H9 (cell line): ENCODE measurements around the gene NOL9. TPM values are rescaled to one million over a fixed set of nuclear protein-coding genes. Genes with fewer than 3 reads are reported as not detected.
"Not testable (repeated sequence)": the region's sequence is repeated elsewhere in the genome, so short reads cannot be mapped to it uniquely, and the experiment has no call there.

ENCODE experiments used
- DNase-seq: peaks from one replicate; pipeline ENCODE4 v3.0.0-alpha.2; 2017
- H2AFZ ChIP-seq: one replicate; pipeline ENCODE4 v1.6.1; 2013; ENCODE audit warnings: mild to moderate bottlenecking, low read length, control low read depth, moderate library complexity
- H2AK5ac ChIP-seq: 2 replicates; pipeline ENCODE4 v1.6.1; 2013; ENCODE audit warnings: low read length, control low read depth, mixed read lengths; ENCODE audit not compliant: insufficient read length
- H2BK120ac ChIP-seq: one replicate; pipeline ENCODE4 v1.6.1; 2013; ENCODE audit warnings: low read depth, mild to moderate bottlenecking, low read length, control low read depth, inconsistent platforms; ENCODE audit not compliant: poor library complexity, severe bottlenecking
- H2BK12ac ChIP-seq: 2 replicates; pipeline ENCODE4 v1.6.1; 2013; ENCODE audit warnings: low read length, control low read depth, mixed read lengths, low read depth; ENCODE audit not compliant: insufficient read length
- H2BK15ac ChIP-seq: 2 replicates; pipeline ENCODE4 v1.6.1; 2013; ENCODE audit warnings: low read depth, low read length, control low read depth
- H2BK20ac ChIP-seq: one replicate; pipeline ENCODE4 v1.6.1; 2013; ENCODE audit warnings: low read depth, mild to moderate bottlenecking, low read length, control low read depth, inconsistent platforms; ENCODE audit not compliant: poor library complexity, severe bottlenecking
- H2BK5ac ChIP-seq: 2 replicates; pipeline ENCODE4 v1.6.1; 2013; ENCODE audit warnings: low read length, control low read depth, mixed read lengths; ENCODE audit not compliant: insufficient read length
- H3K14ac ChIP-seq: 2 replicates; pipeline ENCODE4 v1.6.1; 2013; ENCODE audit warnings: low read length, control low read depth; ENCODE audit not compliant: insufficient read depth
- H3K18ac ChIP-seq: 2 replicates; pipeline ENCODE4 v1.6.1; 2013; ENCODE audit warnings: low read depth, mild to moderate bottlenecking, mixed read lengths, low read length, control low read depth; ENCODE audit not compliant: insufficient read length
- H3K23ac ChIP-seq: 2 replicates; pipeline ENCODE4 v1.6.1; 2013; ENCODE audit warnings: low read length, control low read depth, mixed read lengths, low read depth; ENCODE audit not compliant: insufficient read length
- H3K23me2 ChIP-seq: 2 replicates; pipeline ENCODE4 v1.6.1; 2013; ENCODE audit warnings: low read depth, mild to moderate bottlenecking, mixed read lengths, low read length, control low read depth; ENCODE audit not compliant: insufficient read length, poor library complexity, severe bottlenecking
- H3K27ac ChIP-seq: 2 replicates; pipeline ENCODE4 v1.5.1; 2013; ENCODE audit warnings: low read length, control low read depth, mixed read lengths, low read depth; ENCODE audit not compliant: insufficient read length
- H3K27me3 ChIP-seq: 2 replicates; pipeline ENCODE4 v1.6.1; 2013; ENCODE audit warnings: low read length, control low read depth, inconsistent platforms; ENCODE audit not compliant: insufficient read depth
- H3K4ac ChIP-seq: 2 replicates; pipeline ENCODE4 v1.6.1; 2013; ENCODE audit warnings: low read depth, mild to moderate bottlenecking, control low read depth, inconsistent platforms, low read length, moderate library complexity
- H3K4me1 ChIP-seq: 2 replicates; pipeline ENCODE4 v1.6.1; 2013; ENCODE audit warnings: low read length, control low read depth, inconsistent platforms; ENCODE audit not compliant: insufficient read depth
- H3K4me2 ChIP-seq: 2 replicates; pipeline ENCODE4 v1.6.1; 2013; ENCODE audit warnings: low read length, control low read depth, mixed read lengths; ENCODE audit not compliant: insufficient read length, insufficient read depth
- H3K56ac ChIP-seq: 2 replicates; pipeline ENCODE4 v1.6.1; 2013; ENCODE audit warnings: low read depth, mild to moderate bottlenecking, mixed read lengths, low read length, control low read depth; ENCODE audit not compliant: insufficient read length
- H3K79me1 ChIP-seq: 2 replicates; pipeline ENCODE4 v1.6.1; 2013; ENCODE audit warnings: low read depth, mild to moderate bottlenecking, moderate library complexity, low read length, control low read depth, inconsistent platforms; ENCODE audit not compliant: insufficient read depth, poor library complexity, severe bottlenecking
- H3K79me2 ChIP-seq: 2 replicates; pipeline ENCODE4 v1.6.1; 2013; ENCODE audit warnings: low read length, control low read depth, inconsistent platforms; ENCODE audit not compliant: insufficient read depth
- H3K9ac ChIP-seq: 2 replicates; pipeline ENCODE4 v1.6.1; 2013; ENCODE audit warnings: low read length, control low read depth, mixed read lengths; ENCODE audit not compliant: insufficient read length; ENCODE audit errors: extremely low read depth
- H3K9me3 ChIP-seq: one replicate; pipeline ENCODE4 v1.6.1; 2013; ENCODE audit warnings: low read depth, low read length, inconsistent platforms; ENCODE audit not compliant: control insufficient read depth
- H3T11ph ChIP-seq: one replicate; pipeline ENCODE4 v1.6.1; 2013; ENCODE audit warnings: mild to moderate bottlenecking, low read length, control low read depth, inconsistent platforms
- H4K20me1 ChIP-seq: one replicate; pipeline ENCODE4 v1.6.1; 2013; ENCODE audit not compliant: control insufficient read depth, insufficient read length, insufficient read depth
- H4K5ac ChIP-seq: 2 replicates; pipeline ENCODE4 v1.6.1; 2013; ENCODE audit warnings: low read depth, mild to moderate bottlenecking, mixed read lengths, low read length, control low read depth; ENCODE audit not compliant: insufficient read length
- H4K8ac ChIP-seq: replicated peaks from 2 replicates; pipeline ENCODE4 v1.6.1; 2013; ENCODE audit warnings: low read length, control low read depth, mixed read lengths, low read depth; ENCODE audit not compliant: insufficient read length
- H4K91ac ChIP-seq: 2 replicates; pipeline ENCODE4 v1.6.1; 2013; ENCODE audit warnings: low read depth, mild to moderate bottlenecking, moderate library complexity, mixed read lengths, low read length, control low read depth; ENCODE audit not compliant: insufficient read length
- H3K27ac Mint-ChIP-seq, 3 experiments: 2 replicates in 2 of 3; 3 replicates in 1 of 3; pipeline ENCODE4 v1.8.0; 2020 to 2021; ENCODE audit warnings: mixed read lengths in 3 of 3, mild to moderate bottlenecking in 1 of 3, moderate library complexity in 1 of 3
- H3K27me3 Mint-ChIP-seq: 2 replicates; pipeline ENCODE4 v1.8.0; 2021; ENCODE audit warnings: low read depth, mild to moderate bottlenecking, moderate library complexity, mixed read lengths
- H3K36me3 Mint-ChIP-seq, 3 experiments: 2 replicates in 2 of 3; 3 replicates in 1 of 3; pipeline ENCODE4 v1.8.0; 2020 to 2021; ENCODE audit warnings: low read depth in 3 of 3, mixed read lengths in 3 of 3; ENCODE audit not compliant: insufficient read depth in 1 of 3
- H3K4me1 Mint-ChIP-seq, 2 experiments: 2 replicates each; pipeline ENCODE4 v1.8.0; 2020; ENCODE audit warnings: mixed read lengths in 2 of 2
- H3K4me3 Mint-ChIP-seq, 2 experiments: 2 replicates in 1 of 2; 3 replicates in 1 of 2; pipeline ENCODE4 v1.8.0; 2020 to 2021; ENCODE audit warnings: mild to moderate bottlenecking in 2 of 2, mixed read lengths in 2 of 2, moderate library complexity in 1 of 2
- H3K9me3 Mint-ChIP-seq, 2 experiments: 2 replicates in 1 of 2; 3 replicates in 1 of 2; pipeline ENCODE4 v1.8.0; 2020; ENCODE audit warnings: mild to moderate bottlenecking in 2 of 2, mixed read lengths in 2 of 2, moderate library complexity in 1 of 2
- WGBS: extraction: QIAGEN DNeasy Blood & Tissue Kit; methylation state at CpG from one replicate; pipeline ENCODE4 v1.1.7; 2013; ENCODE audit warnings: missing lambda C conversion rate, low lambda C conversion rate, mixed read lengths; ENCODE audit not compliant: insufficient read length; ENCODE audit errors: extremely low coverage; 5-methylcytosine and 5-hydroxymethylcytosine counted together
- total RNA-seq: library from RNA; stranded (reverse); gene quantifications from 2 replicates; pipeline ENCODE4 v1.2.1, GENCODE V29; 2021
- TF ChIP-seq, protein P1 (sequence below): fragments of 200-600 bp; sonication (generic); conservative IDR thresholded peaks from 3 replicates; pipeline ENCODE4 v1.8.0; 2021; ENCODE audit warnings: antibody characterized with exemption, mild to moderate bottlenecking

Gene NOL9
- total RNA-seq, 1 experiment from 2014 or later: 50.4 TPM

- Histone ChIP-seq H3K27me3 (no peaks in the 10 kb centered on the region), H2BK120ac (no peak overlapping the region), H3K23me2 (peaks cover 22% of the 10 kb centered on the region), H3K27ac (no peak overlapping the region), H2AFZ (no peak overlapping the region), H3K79me1 (no peaks in the 10 kb centered on the region), H3K9me3 (no peaks in the 10 kb centered on the region), H4K91ac (no peak overlapping the region), H3K4me2 (no peak overlapping the region), H3K56ac (no peak overlapping the region), H3T11ph (no peak overlapping the region), H3K4ac (no peak overlapping the region), H2AK5ac (no peak overlapping the region), H2BK12ac (no peak overlapping the region), H3K18ac (no peak overlapping the region), H4K8ac (no peak overlapping the region), H3K23ac (no peak overlapping the region), H3K4me1 (peaks cover 4% of the 10 kb centered on the region; the same call in 1 of the 2 replicates), H4K5ac (no peak overlapping the region), H2BK5ac (no peak overlapping the region), H3K9ac (no peak overlapping the region), H2BK15ac (no peak overlapping the region), H3K79me2 (no peaks in the 10 kb centered on the region), H3K14ac (no peak overlapping the region), H4K20me1 (no peaks in the 10 kb centered on the region), H2BK20ac (no peak overlapping the region)
- no CpG with 5 or more reads among the region's 4 CpGs for WGBS
- TF ChIP-seq, protein P1, sequence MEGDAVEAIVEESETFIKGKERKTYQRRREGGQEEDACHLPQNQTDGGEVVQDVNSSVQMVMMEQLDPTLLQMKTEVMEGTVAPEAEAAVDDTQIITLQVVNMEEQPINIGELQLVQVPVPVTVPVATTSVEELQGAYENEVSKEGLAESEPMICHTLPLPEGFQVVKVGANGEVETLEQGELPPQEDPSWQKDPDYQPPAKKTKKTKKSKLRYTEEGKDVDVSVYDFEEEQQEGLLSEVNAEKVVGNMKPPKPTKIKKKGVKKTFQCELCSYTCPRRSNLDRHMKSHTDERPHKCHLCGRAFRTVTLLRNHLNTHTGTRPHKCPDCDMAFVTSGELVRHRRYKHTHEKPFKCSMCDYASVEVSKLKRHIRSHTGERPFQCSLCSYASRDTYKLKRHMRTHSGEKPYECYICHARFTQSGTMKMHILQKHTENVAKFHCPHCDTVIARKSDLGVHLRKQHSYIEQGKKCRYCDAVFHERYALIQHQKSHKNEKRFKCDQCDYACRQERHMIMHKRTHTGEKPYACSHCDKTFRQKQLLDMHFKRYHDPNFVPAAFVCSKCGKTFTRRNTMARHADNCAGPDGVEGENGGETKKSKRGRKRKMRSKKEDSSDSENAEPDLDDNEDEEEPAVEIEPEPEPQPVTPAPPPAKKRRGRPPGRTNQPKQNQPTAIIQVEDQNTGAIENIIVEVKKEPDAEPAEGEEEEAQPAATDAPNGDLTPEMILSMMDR: no peak
- H3K27me3 Mint-ChIP-seq: peaks cover 24% of the 10 kb centered on the region
- no peaks in the 10 kb centered on the region for H3K9me3 Mint-ChIP-seq
- peaks cover 0 to 4% (median 0%) of the 10 kb centered on the region in 3 experiments; a peak in 1 of 7 replicates for H3K36me3 Mint-ChIP-seq
- no peak for DNase-seq
- no peak overlapping the region for H3K27ac Mint-ChIP-seq
- peak overlapping the region in 1 of 2 experiments; percentile 8; a peak in 1 of 5 replicates for H3K4me3 Mint-ChIP-seq
- peaks cover 27 to 28% of the 10 kb centered on the region in 2 experiments for H3K4me1 Mint-ChIP-seq
Measured at GRCh38 chr1:6494627-6495026, 59.7 kb downstream of the NOL9 start.

DNA sequence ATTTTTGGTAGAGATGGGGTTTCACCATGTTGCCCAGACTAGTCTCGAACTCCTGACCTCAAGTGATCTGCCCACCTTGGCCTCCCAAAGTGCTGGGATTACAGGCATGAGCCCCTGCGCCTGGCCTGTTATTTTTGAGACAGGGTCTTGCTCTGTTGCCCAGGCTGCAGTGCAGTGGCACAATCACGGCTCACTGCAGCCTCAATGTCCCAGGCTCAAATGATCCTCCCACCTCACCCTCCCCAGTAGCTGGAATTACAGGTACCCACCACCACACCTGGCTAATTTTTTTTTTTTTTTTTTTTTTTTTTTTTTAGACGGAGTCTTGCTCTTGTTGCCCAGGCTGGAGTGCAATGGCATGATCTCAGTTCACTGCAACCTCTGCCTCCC lies 60.5 kb downstream of the NOL9 start:
- H3K4me1 ChIP-seq, H3K79me2 ChIP-seq, H2BK12ac ChIP-seq, H3K23ac ChIP-seq, H3K56ac ChIP-seq, H3K9ac ChIP-seq, H3K79me1 ChIP-seq, H3K36me3 Mint-ChIP-seq, DNase-seq, H3K4me2 ChIP-seq, H4K91ac ChIP-seq, H4K20me1 ChIP-seq, H2BK5ac ChIP-seq, H2AFZ ChIP-seq, H3T11ph ChIP-seq, H3K27me3 ChIP-seq, H4K8ac ChIP-seq, H3K27ac ChIP-seq, H3K18ac ChIP-seq, H3K27ac Mint-ChIP-seq, H3K14ac ChIP-seq, H2BK15ac ChIP-seq, H3K4me3 Mint-ChIP-seq, H3K9me3 ChIP-seq, H2AK5ac ChIP-seq, H2BK120ac ChIP-seq, H2BK20ac ChIP-seq, H4K5ac ChIP-seq, H3K4ac ChIP-seq, H3K9me3 Mint-ChIP-seq: not testable (repeated sequence)
- Mint-ChIP-seq H3K4me1 (peaks cover 24 to 27% of the 10 kb centered on the region in 2 experiments), H3K27me3 (peaks cover 19% of the 10 kb centered on the region)
- WGBS: no CpG with 5 or more reads among the region's 4 CpGs
- H3K23me2 ChIP-seq: peaks cover 22% of the 10 kb centered on the region
